NCI-H510A (cell line): ENCODE data around the gene SYNDIG1.

Experiments
- DNase-seq: peaks from one replicate; lab custom pipeline; 2025; lab: John Stamatoyannopoulos, UW

Gene SYNDIG1

GRCh38 chr20:24567508-24567907 lies 98.1 kb downstream of the SYNDIG1 start:
- no peak for DNase-seq

- DNase-seq = no peak
These were observed 99.4 kb downstream of the SYNDIG1 start for GRCh38 chr20:24568842-24569241.

- DNase-seq = no peak
These were observed 101.7 kb downstream of the SYNDIG1 start for GRCh38 chr20:24571159-24571558.

GRCh38 chr20:24572140-24572539 lies 102.7 kb downstream of the SYNDIG1 start:
- no peak for DNase-seq

- DNase-seq = no peak
These were observed 103.4 kb downstream of the SYNDIG1 start for GRCh38 chr20:24572862-24573261.

GRCh38 chr20:24573557-24573956 lies 104.1 kb downstream of the SYNDIG1 start:
- no peak for DNase-seq

- no peak for DNase-seq
These were observed 104.9 kb downstream of the SYNDIG1 start for GRCh38 chr20:24574307-24574706.

- no peak for DNase-seq
These were observed 105.4 kb downstream of the SYNDIG1 start for GRCh38 chr20:24574797-24575196.

GRCh38 chr20:24575811-24576210 lies 106.4 kb downstream of the SYNDIG1 start:
- DNase-seq = no peak

GRCh38 chr20:24576447-24576846 lies 107.0 kb downstream of the SYNDIG1 start:
- no peak for DNase-seq

- no peak for DNase-seq
These were observed 108.0 kb downstream of the SYNDIG1 start for GRCh38 chr20:24577271-24577909.

- DNase-seq = no peak
These were observed 109.4 kb downstream of the SYNDIG1 start for GRCh38 chr20:24578567-24579415.

- DNase-seq = no peak
These were observed 110.0 kb downstream of the SYNDIG1 start for GRCh38 chr20:24579475-24579874.

- no peak for DNase-seq
These were observed 110.6 kb downstream of the SYNDIG1 start for GRCh38 chr20:24580006-24580405.

GRCh38 chr20:24580855-24581254 lies 111.4 kb downstream of the SYNDIG1 start:
- no peak for DNase-seq

- DNase-seq = no peak
These were observed 112.2 kb downstream of the SYNDIG1 start for GRCh38 chr20:24581443-24582170.

GRCh38 chr20:24582373-24583168 lies 113.1 kb downstream of the SYNDIG1 start:
- DNase-seq = no peak

- DNase-seq = no peak
These were observed 113.9 kb downstream of the SYNDIG1 start for GRCh38 chr20:24583169-24583792.

- no peak for DNase-seq
These were observed 114.6 kb downstream of the SYNDIG1 start for GRCh38 chr20:24584078-24584477.

- DNase-seq = no peak
These were observed 115.3 kb downstream of the SYNDIG1 start for GRCh38 chr20:24584538-24585356.
